ENCODE data around the gene OPCML.

Gene OPCML

GRCh38 chr11:132858223-132858622 is 674.1 kb downstream of the OPCML start:
- peak; percentile 80 for DNase-seq (ENCODE audit: low read depth, low spot score)

GRCh38 chr11:132856032-132856431 is 676.3 kb downstream of the OPCML start:
- no peak for DNase-seq (ENCODE audit: low read depth, low spot score)

- no peak for DNase-seq (ENCODE audit: low read depth, low spot score)
Observed at GRCh38 chr11:132855516-132855915, 676.8 kb downstream of the OPCML start.

- no peak for DNase-seq (ENCODE audit: low read depth, low spot score)
Observed at GRCh38 chr11:132853886-132854285, 678.4 kb downstream of the OPCML start.

GRCh38 chr11:132852361-132852760 is 679.9 kb downstream of the OPCML start:
- no peak for DNase-seq (ENCODE audit: low read depth, low spot score)

- DNase-seq (ENCODE audit: low read depth, low spot score), result no peak
Observed at GRCh38 chr11:132851247-132851646, 681.1 kb downstream of the OPCML start.

GRCh38 chr11:132850266-132850665 is 682.0 kb downstream of the OPCML start:
- DNase-seq (ENCODE audit: low read depth, low spot score), result no peak

- no peak for DNase-seq (ENCODE audit: low read depth, low spot score)
Observed at GRCh38 chr11:132848336-132848735, 684.0 kb downstream of the OPCML start.

- no peak for DNase-seq (ENCODE audit: low read depth, low spot score)
Observed at GRCh38 chr11:132846075-132846474, 686.2 kb downstream of the OPCML start.

- no peak for DNase-seq (ENCODE audit: low read depth, low spot score)
Observed at GRCh38 chr11:132844956-132845696, 687.2 kb downstream of the OPCML start.

- DNase-seq (ENCODE audit: low read depth, low spot score), result no peak
Observed at GRCh38 chr11:132840660-132841059, 691.6 kb downstream of the OPCML start.

- DNase-seq (ENCODE audit: low read depth, low spot score), result no peak
Observed at GRCh38 chr11:132840191-132840590, 692.1 kb downstream of the OPCML start.

- no peak for DNase-seq (ENCODE audit: low read depth, low spot score)
Observed at GRCh38 chr11:132839236-132839945, 692.9 kb downstream of the OPCML start.

GRCh38 chr11:132838627-132839026 is 693.7 kb downstream of the OPCML start:
- no peak for DNase-seq (ENCODE audit: low read depth, low spot score)

GRCh38 chr11:132831272-132831671 is 701.0 kb downstream of the OPCML start:
- no peak for DNase-seq (ENCODE audit: low read depth, low spot score)

GRCh38 chr11:132824642-132825041 is 707.7 kb downstream of the OPCML start:
- DNase-seq (ENCODE audit: low read depth, low spot score), result no peak

- no peak for DNase-seq (ENCODE audit: low read depth, low spot score)
Observed at GRCh38 chr11:132822276-132822675, 710.0 kb downstream of the OPCML start.

GRCh38 chr11:132821499-132821898 is 710.8 kb downstream of the OPCML start:
- DNase-seq (ENCODE audit: low read depth, low spot score), result no peak

- peak; percentile 88 for DNase-seq (ENCODE audit: low read depth, low spot score)
Observed at GRCh38 chr11:132821014-132821413, 711.3 kb downstream of the OPCML start.

- DNase-seq (ENCODE audit: low read depth, low spot score), result no peak
Observed at GRCh38 chr11:132818951-132819350, 713.4 kb downstream of the OPCML start.

GRCh38 chr11:132817387-132817786 is 714.9 kb downstream of the OPCML start:
- no peak for DNase-seq (ENCODE audit: low read depth, low spot score)

- no peak for DNase-seq (ENCODE audit: low read depth, low spot score)
Observed at GRCh38 chr11:132814410-132814809, 717.9 kb downstream of the OPCML start.

- DNase-seq (ENCODE audit: low read depth, low spot score), result no peak
Observed at GRCh38 chr11:132811649-132812048, 720.7 kb downstream of the OPCML start.

Measured in ELF-1 (cell line).